GM18507 (cell line): ENCODE measurements around the gene ZNRF1.
A peak's percentile ranks its signal among the peaks of the same experiment; 100 is the strongest.
"Not testable (repeated sequence)": the region's sequence is repeated elsewhere in the genome, so short reads cannot be mapped to it uniquely, and the experiment has no call there.

Experiments
- DNase-seq: peaks from one replicate; pipeline ENCODE4 v3.0.0; 2011; ENCODE audit warnings: low read depth; ENCODE audit not compliant: insufficient read length; ENCODE audit errors: extremely low spot score
- FAIRE-seq: peaks from 2 replicates; lab custom pipeline; 2011; peaks lifted over from hg19 to GRCh38; lab: Jason Lieb, UNC

The ZNRF1 gene

DNA sequence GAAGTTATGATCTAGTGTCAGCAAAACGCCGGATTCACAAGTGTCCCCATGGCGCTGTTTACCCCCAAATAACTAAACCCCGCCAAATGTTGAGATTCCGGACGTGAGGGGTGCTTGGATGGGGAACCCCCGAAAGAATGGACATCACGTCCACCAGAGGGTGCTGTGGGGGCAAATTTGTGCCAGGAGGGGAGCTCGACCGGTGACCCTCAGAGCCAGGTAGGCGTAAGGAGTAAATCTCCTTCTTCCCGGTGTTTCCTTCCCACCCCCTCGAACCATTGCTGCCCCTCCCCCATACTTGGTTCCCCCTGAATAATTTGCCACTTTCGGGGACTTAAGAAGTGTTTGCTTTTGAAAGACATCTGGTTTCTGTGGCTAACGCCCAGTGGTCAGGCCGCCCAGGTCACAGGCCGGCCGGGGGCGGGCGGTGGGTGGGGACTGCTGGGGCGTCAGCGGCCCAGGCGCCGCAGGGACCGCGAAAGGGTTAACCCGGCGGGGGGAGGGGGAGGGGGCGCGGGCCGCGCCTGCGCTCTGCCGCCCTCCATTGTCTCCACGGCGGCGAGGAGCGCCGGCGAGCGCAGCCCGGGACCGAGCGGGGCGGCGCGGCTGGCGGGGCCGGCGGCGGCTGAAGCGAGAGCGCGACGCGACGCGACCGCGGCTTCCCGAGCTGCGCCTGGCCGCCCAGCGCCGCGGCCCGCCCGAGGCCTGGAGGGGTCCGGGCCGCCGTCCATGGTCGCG is at the start of gene ZNRF1:
Gene ZNRF1, plus strand, starts transcription at position 544 of the 738 bp plus-strand sequence. CDS start 648 bp downstream, outside the sequence.
- DNase-seq, result peak; percentile 90
- peak; percentile 81 for FAIRE-seq

DNA sequence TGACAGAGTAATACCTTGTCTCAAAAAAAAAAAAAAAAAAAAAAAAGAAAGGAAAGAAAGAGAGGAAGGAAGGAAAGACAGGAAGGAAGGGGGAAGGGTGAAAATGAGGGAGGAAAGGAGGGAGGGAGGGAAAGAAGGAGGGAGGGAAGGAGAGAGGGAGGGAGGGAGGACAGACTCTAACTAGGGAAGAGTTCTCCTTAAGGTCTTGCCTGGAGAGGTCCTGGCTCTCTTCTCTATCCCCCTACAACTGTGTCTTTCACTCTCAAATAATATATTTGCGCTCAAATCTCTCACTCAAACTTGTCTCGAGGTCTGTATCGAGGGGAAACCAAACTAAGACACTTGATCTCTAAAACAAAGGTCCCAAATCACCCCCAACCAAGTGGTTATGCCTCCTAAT is 49.5 kb upstream of the ZNRF1 start:
- FAIRE-seq (no peak), DNase-seq (no peak)

DNA sequence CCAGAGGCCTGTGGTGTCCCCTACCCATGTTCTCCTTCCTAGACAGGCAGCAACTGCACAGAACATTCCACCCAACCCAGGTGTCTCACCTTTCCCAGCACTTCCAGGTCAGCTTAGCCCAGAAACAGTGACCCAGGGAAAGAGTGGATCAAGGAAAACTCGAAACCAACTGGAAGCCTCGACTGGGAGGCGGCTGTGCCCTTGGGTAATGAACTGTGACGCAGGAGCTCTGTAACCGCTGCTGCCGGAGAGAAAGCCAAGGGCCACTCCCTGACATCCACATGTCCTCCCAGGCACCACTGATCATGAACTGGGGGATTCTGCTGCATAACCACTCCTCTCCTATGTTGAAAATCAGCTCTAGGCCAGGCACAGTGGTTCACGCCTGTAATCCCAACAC is 48.3 kb upstream of the ZNRF1 start:
- DNase-seq, result no peak
- FAIRE-seq, result no peak

DNA sequence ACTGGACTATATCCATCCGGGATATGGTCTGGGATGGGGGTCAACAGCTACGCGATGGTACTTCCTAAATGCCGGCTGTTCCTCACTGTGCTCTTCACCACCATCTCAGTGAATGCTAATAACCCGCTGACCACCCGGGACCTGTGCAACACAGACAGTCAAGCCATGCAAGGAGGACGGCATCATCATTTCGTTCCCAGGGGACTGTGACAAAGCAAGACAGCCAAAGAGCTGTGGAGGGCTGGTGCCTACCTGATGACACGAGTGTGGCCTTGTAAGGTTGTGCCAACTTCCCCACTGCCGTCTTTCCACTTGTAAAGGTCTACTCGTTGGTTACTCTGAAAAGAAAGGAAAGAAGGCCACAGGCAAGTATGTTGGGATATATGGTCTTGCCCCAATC is 47.6 kb upstream of the ZNRF1 start:
- DNase-seq (no peak), FAIRE-seq (no peak)

DNA sequence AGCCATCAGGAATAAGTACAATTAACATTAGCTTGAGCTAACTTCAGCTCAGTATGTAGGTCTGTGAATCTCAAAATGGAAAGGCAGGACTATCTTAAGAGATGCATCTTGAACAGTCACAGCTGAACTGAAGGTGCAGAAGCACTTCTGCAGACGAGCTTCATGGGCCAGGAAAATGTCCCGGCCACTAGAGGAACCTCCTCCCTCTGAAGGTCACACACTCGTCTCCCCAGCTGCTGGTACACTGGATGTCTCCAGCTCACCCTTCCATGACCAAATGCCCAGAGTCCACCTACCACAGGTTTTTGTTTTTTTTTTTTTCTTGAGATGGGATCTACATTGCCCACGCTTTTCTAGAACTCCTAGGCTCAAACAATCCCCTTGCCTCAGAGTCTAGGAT is 47.1 kb upstream of the ZNRF1 start:
- FAIRE-seq (no peak), DNase-seq (no peak)

DNA sequence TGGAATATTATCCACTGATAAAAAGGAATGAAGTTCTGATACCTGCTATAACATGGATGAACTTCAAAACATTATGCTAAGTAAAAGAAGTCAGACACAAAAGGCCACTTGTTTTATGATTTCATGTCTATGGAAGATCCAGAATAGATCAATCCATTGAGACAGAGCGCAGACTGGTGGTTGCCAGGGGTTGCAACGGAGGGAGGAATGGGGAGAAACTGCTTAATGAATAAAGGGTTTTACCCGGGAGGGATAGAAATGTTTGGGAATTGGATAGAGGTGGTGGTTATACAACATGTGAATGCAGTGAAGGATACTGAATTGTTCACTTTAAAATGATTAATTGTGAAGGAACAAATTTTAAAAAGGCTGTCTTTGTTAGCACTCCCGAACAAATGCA is 44.1 kb upstream of the ZNRF1 start:
- DNase-seq, result no peak
- no peak for FAIRE-seq

DNA sequence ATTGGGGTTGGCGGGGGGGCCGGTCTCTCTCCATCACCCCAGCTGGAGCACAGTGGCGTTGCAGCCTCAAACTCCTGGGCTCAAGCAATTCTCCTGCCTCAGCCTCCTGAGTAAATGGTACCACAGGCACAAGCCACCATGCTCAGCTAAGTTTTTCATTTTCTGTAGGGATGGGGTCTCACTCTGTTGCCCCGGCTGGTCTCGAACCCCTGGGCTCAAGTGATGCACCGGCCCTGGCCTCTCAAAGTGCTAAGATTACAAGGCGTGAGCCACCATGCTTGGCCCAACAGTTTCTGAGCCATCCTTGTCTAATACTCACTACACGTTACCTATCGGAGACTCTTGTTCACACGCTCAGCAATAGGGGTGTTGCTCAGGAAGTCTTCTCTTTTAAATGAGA is 25.5 kb upstream of the ZNRF1 start:
- FAIRE-seq (no peak), DNase-seq (no peak)

DNA sequence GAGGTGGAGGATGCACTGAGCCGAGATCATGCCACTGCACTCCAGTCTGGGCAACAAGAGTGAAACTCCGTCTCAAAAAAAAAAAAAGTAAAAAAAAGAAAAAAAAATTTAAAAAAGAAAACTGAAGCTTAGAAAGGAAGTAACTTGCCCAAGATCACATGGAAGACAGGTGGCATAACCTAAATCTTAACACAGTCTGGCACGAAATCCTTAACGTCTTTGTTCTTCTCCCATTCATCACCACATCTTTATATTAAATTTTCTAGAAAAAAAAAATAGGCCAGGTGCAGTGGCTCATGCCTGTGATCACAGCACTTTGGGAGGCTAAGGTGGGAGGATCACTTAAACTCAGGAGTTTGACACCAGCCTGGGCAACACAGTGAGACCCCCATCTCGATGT is 23.2 kb upstream of the ZNRF1 start:
- FAIRE-seq, result no peak
- no peak for DNase-seq

DNA sequence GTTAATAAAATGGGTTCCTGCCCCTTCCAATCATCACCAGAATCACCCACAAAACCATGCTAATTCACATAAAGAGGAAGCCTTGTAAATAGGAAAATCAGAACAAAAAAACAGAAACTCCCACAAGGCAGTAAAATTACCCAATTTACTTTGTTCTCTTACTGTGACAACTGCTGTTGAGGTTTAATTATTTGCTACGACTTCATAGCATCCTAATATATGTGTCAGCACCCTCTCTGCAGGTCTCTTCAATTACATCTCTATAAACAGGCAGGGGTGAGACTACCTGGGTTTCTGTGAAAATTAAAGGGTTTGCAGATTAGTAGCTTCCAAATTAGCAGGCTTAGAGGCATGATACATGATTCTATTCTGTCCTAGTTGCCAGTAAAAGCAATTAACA is 16.6 kb upstream of the ZNRF1 start:
- no peak for DNase-seq
- no peak for FAIRE-seq

DNA sequence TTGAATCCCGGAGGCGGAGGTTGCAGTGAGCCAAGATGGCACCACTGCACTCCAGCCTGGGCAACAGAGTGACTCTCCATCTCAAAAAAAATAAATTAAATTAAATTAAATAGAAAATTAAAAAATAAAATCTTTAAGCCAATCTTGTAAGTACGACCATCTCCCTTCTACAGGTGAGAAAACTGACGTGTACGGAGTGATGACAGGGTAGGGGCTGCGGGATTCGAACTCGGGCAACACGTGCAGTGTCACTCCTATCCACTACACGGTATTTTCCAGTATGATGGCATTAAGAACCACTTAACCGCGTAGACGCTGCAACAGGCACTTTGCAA is 14.7 kb upstream of the ZNRF1 start:
- FAIRE-seq, result no peak
- no peak for DNase-seq

DNA sequence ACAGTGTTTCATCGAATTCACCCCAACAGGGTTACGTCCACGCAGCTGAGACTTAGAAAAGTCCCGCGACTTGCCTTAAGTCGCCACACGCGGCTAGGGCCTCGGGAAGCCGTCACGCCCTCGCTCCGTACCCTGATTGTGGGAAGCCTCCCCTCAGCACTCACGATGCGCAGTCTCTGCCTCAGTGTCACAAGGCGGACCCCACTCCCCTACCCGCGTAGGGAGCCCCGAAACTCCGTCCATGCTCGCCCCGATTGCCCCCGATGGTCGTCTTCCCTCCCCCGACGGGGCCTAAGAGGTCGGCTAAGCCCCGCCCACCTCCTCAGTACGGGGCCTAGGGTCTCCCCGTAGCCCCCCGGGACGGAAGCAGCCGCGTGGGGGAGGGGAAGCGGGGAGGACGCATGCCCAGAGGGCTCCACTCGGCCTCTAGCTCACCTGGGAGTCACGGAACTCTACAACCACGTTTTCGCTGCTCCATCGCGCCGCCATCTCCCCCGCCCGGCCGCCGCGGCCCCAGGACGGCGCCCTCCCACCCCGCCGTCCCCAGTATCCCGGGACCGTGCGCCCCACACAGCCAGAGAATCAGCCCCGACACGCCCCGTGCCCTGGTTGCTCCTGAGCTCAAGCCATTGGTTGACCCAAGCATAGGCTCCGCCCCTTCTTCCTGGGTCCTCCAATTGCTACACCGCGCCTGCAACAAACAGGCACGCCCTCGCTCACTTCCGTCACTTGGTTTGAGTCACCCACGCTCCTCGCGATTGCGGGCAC is 14.1 kb upstream of the ZNRF1 start, which contains the start of gene WDR59:
Gene WDR59, minus strand, starts transcription at position 595 of the 768 bp plus-strand sequence. Its CDS starts 106 bp downstream, at position 489.
- DNase-seq (peak; percentile 97), FAIRE-seq (peak; percentile 97)

DNA sequence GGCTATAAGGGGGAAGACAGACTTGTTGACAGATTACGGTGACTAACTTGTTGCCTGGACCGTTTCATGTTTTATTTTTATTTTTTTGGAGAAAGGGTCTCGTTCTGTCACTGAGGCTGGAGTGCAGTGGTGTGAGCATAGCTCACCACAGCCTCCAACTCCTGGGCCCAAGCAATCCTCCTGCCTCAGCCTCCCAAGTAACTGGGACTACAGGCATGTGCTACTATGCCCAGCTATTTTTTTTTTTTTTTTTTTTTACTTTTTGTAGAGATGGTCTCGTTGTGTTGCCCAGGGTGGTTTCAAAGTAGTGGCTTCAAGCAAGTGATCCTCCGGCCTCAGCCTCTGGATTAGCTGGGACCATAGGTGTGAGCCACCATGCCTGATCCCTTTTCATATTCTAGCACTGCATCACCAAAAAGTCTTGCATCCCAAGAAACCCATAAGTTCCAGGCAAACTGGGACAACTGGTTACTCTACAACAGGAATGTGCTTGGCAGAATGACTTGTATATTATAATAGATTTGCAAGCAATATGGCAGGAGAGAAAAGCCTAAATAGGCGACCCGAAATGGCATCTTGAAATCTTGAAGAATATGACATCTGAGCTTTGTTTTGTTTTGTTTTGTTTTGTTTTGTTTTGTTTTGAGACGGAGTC is 11.7 kb upstream of the ZNRF1 start:
- DNase-seq (no peak), FAIRE-seq (no peak)

DNA sequence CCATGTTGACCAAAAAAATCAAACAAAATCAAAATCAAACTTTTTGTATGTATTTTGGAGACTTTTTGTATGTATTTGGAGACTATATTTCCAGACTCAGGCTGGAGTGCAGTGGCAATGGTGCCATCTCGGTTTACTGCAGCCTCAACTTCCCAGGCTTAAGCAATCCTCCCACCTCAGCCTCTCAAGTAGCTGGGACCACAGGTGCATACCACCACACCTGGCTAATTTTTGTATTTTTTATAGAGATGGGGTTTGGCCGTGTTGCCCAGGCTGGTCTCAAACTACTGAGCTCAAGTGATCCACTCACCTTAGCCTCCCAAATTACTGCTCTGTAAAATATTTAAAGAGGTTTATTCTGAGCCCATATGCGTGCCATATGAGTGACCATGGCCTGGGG is 9.0 kb upstream of the ZNRF1 start:
- not testable (repeated sequence) for DNase-seq, FAIRE-seq

DNA sequence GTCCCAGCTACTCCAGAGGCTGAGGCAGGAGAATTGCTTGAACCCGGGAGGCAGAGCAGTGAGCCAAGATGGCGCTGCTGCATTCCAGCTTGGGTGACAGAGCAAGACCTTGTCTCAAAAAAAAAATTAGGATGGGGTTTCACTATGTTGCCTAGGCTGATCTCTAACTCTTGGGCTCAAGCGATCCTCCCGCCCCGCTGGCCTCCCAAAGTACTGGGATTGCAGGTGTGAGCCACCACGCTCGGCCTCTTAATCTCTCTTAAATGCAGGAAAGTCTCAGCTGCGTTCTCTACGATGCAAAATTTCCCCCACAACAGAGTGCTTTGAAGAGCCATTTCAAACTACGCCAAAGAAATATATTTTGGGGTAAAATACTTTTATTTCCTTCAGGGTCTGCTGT is 8.0 kb upstream of the ZNRF1 start:
- no peak for FAIRE-seq
- DNase-seq, result no peak

DNA sequence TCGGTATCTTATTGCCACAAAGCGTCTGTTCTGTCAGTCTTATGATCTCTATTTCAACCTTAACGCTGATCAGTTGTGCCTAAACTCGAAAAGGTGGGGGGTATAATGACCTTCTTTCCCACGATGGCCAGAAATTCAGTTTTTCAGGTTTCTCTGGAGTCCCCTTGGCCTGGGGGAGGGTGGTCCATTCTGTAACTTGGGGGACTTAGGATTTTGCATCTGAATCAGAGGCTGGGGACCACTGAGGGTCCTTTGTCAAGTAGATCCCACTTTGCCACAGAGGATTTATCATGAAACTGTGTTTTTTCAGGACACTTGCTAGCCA is 7.6 kb upstream of the ZNRF1 start:
- no peak for DNase-seq
- FAIRE-seq, result no peak

DNA sequence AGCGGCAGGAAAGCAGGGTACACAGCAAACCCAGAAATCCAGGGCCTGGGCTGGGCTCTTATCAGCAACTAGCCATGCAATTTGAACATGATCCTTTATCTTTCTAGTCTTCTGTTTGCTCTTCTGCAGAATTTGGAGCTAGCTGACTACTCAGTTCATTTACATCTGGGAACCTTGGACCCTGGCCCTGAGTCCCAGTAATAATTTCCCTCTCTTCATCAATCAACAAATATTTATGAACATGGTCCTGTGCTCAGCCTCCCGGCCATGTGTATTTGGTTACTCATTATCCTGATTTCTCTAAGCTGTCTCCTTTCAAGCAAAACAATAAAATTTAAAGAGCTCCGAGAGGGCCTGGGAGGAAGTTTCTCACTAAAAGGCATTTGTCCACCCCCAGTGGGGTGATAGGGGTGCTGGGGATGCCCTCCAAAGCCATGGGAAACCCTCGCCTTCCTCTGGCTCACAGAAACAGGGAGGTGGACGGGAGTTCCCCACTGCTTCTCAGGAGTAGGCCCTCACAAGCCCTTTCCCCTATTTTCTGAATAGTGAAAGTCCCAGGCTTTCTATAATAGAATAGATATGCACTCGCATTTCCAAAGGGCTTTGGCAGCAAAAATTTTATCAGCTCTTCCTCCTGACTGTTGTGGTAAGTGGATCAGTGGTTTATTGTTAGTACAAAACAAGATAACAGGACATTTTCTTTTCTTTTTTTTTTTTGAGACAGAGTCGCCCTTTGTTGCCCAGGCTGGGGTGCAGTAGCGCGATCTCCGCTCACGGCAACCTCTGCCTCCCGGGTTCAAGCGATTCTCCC is 7.0 kb upstream of the ZNRF1 start:
- FAIRE-seq, result no peak
- no peak for DNase-seq

DNA sequence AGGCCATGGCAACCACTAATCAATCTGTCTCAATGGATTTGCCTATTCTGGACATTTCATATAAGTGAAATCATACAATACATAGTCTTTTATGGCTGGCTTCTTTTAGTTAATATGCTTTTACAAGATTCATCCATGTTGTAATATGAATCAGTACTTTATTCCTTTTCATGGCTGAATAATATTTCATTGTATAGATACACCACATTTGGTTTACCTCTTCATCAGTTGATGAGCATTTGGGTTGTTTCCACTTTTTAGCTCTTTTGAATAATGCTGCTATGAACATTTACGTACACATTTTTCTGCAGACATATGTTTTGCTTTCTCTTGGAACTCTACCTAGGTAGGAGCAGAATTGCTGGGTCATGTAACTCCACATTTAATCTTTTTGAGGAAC is 2.8 kb upstream of the ZNRF1 start:
- FAIRE-seq (no peak), DNase-seq (no peak)

DNA sequence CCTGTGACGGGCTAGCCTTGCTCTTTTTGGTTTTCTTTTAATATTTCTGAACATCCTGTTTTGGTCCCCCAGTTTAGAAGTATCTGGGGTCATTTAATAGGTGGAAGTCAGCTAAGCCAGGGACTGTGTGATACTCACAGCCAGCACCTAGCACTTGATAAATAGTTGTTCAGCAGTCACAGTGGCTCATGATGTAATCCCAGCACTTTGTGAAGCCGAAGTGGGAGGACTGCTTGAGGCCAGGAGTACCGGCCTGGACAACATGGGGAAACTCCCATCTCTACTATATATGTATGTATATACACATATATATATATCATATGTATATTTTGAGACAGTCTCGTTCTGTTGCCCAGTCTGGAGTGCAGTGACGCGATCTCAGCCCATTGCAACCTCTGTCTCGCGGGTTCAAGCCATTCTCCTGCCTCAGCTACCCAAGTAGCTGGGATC is 1.8 kb upstream of the ZNRF1 start:
- DNase-seq (no peak), FAIRE-seq (no peak)

DNA sequence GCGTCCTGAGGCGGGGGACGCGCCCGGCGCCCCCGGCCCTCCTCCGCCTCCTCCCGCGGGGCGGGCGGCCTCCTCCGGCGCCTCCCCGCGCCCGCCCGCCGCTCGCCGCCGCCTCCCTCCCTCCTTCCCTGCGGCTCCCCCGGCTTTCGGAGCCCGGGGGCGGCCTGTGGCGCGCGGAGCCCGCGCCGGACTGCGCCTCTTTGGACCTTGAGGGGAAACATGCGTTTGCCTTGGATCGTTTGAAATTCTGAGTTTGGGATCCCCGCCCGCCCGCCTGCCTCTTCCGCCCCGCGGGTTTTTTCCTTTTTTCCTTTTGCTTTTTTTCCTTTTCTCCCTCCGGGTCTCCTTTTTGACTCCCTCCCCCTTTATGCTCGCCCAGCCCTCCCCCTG is 390 bp downstream of the ZNRF1 start:
- DNase-seq (no peak), FAIRE-seq (no peak)
